ENCODE data around the gene ELMOD1. TPM values are rescaled to one million over a fixed set of nuclear protein-coding genes. Genes with fewer than 3 reads are reported as not detected.

The ELMOD1 gene
- total and polyA plus RNA-seq, 2 experiments from 2014 or later, result 1.2 to 1.6 TPM

- Histone ChIP-seq H3K27me3 (ENCODE audit: insufficient read depth) (no peaks in the 10 kb centered on the region), H3F3A (replicated peaks; ENCODE audit: low read depth) (no peaks in the 10 kb centered on the region), H3K4me1 (ENCODE audit: insufficient read depth) (no peaks in the 10 kb centered on the region), H3K9me2 (ENCODE audit: insufficient read depth) (no peaks in the 10 kb centered on the region), H4K20me1 (replicated peaks; ENCODE audit: insufficient read depth) (no peaks in the 10 kb centered on the region), H3K27ac (ENCODE audit: low read depth) (no peak overlapping the region), H3K4me2 (no peak overlapping the region), H3K4me3 (no peak overlapping the region), H3K79me2 (replicated peaks; ENCODE audit: insufficient read depth) (no peaks in the 10 kb centered on the region), H2AFZ (peak overlapping the region; percentile 83), H3K36me3 (ENCODE audit: insufficient read depth) (no peaks in the 10 kb centered on the region)
- Mint-ChIP-seq H3K36me3 (ENCODE audit: low read depth) (no peaks in the 10 kb centered on the region), H3K4me1 (no peaks in the 10 kb centered on the region), H3K27me3 (ENCODE audit: insufficient read depth, low read depth, poor library complexity) (no peaks in the 10 kb centered on the region), H3K9me3 (no peaks in the 10 kb centered on the region; the same call in 2 of the 3 replicates), H3K4me3 (no peak overlapping the region), H3K27ac (no peak overlapping the region)
- TF ChIP-seq JUNB (IDR thresholded peaks at IDR 0.05; ENCODE audit: unreplicated experiment) (no peak), ZNF462 (CRISPR knock-in tag; IDR thresholded peaks at IDR 0.05) (no peak), EZH2 (IDR thresholded peaks at IDR 0.05; ENCODE audit: low read depth, unreplicated experiment) (no peak), STAT1 (IDR thresholded peaks at IDR 0.05; ENCODE audit: unreplicated experiment) (no peak), REST (IDR thresholded peaks at IDR 0.05; ENCODE audit: unreplicated experiment) (no peak), EZH2phosphoT487 (IDR thresholded peaks at IDR 0.05; ENCODE audit: unreplicated experiment) (no peak), POLR2AphosphoS5 (IDR thresholded peaks at IDR 0.05; ENCODE audit: low read depth) (no peak), NANOG (IDR thresholded peaks at IDR 0.05; ENCODE audit: borderline replicate concordance) (no peak), CTCF (conservative IDR thresholded peaks at IDR 0.05; ENCODE audit: low read depth in 2 of 2) (no peak), CREB1 (CRISPR knock-in tag; IDR thresholded peaks at IDR 0.05; ENCODE audit: low read depth) (no peak), ETS1 (IDR thresholded peaks at IDR 0.05) (no peak), ZNF331 (CRISPR knock-in tag; IDR thresholded peaks at IDR 0.05; ENCODE audit: low read depth) (no peak), ZNF114 (CRISPR knock-in tag; IDR thresholded peaks at IDR 0.05) (no peak)
- ATAC-seq (no peak), DNase-seq (ENCODE audit: low spot score) (no peak)
Measured at GRCh38 chr11:107691000-107691750, 100.2 kb downstream of the ELMOD1 start.

Data from GM23338 (cell line).